Right cardiac atrium (tissue), 5 donors: ENCODE measurements around the gene RPS27. TPM values are rescaled to one million over a fixed set of nuclear protein-coding genes. Genes with fewer than 3 reads are reported as not detected.
"Not testable (repeated sequence)": the region's sequence is repeated elsewhere in the genome, so short reads cannot be mapped to it uniquely, and the experiment has no call there.

Experiments
- ATAC-seq, 2 donors: fragments of 200-7000 bp; cut with Tn5 transposase; one replicate each; pipeline versions ENCODE4 v1.8.0 to v1.9.1; 2020; ENCODE audit warnings: moderate library complexity in 2 of 2, mild to moderate bottlenecking in 1 of 2
- DNase-seq, 3 donors: peaks; one replicate each; pipeline ENCODE4 v3.0.0-alpha.2; 2020
- H3K27ac ChIP-seq: one replicate; pipeline ENCODE4 v1.5.1; 2013; ENCODE audit warnings: mild to moderate bottlenecking, low read length, control low read depth, moderate library complexity
- H3K27me3 ChIP-seq: one replicate; pipeline ENCODE4 v1.6.1; 2013; ENCODE audit not compliant: control insufficient read depth, insufficient read depth
- H3K4me1 ChIP-seq: one replicate; pipeline ENCODE4 v1.6.1; 2013; ENCODE audit warnings: low read length; ENCODE audit not compliant: control insufficient read depth, insufficient read depth
- H3K4me3 ChIP-seq: one replicate; pipeline ENCODE4 v1.5.1; 2013; ENCODE audit warnings: low read length, control low read depth
- H3K9me3 ChIP-seq: one replicate; pipeline ENCODE4 v1.6.1; 2013; ENCODE audit warnings: low read length; ENCODE audit not compliant: control insufficient read depth
- WGBS: extraction: QIAGEN DNeasy Blood & Tissue Kit; methylation state at CpG from one replicate; pipeline ENCODE4 v1.1.7; 2013; 5-methylcytosine and 5-hydroxymethylcytosine counted together
- intact Hi-C, 4 donors: fragments of 100-400 bp; cut with DNase I; formaldehyde crosslinking; loops; one replicate each; pipeline versions ENCODE4 v1.11.0 to v1.14.0; 2022 to 2023
- polyA plus RNA-seq: library from polyadenylated mRNA; stranded (reverse); fragments of 200-250 nt; gene quantifications from one replicate; pipeline ENCODE4 v1.2.3, GENCODE V29; 2013
- total RNA-seq, 4 donors: library from RNA; stranded (reverse); fragmentation: NEBNext Ultra II Directional; extraction: Animal tissue kit (Norgen Biotek cat#: 25700); gene quantifications; one replicate each; pipeline ENCODE4 v1.2.1, GENCODE V29; 2021
- donor health status: healthy with polysubstance abuse.
- donor health status: DM: no; HTN: yes; CAD: no.
- donor health status: DM: no; HTN: no; CAD: no.
- donor health status: DM: no; HTN: yes; CAD: no; lungs with severe emphysema.
- donor health status: DM: yes; HTN: yes; CAD: no.

RPS27 gene
- total and polyA plus RNA-seq, 5 donors: 1,034 to 5,589 (median 1,374) TPM

DNA sequence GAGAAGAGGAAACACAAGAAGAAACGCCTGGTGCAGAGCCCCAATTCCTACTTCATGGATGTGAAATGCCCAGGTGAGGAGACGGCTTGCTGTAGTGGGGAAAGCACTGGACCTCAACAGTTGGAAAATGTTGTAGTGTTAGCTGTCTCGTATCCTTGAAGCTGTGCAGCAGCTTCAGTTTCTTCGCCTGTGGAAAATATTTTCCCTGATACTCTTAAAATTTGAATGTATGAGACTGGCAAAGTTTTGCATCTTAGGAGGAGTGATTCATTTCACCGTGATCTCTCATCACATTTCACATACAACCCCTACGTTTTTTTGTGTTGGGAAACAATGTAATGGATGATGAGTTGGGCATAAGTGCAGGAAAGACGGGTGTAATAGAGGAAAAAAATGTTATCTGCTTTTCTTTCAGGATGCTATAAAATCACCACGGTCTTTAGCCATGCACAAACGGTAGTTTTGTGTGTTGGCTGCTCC is 629 bp downstream of the RPS27 start:
- Histone ChIP-seq H3K4me1 (no peaks in the 10 kb centered on the region), H3K4me3 (peak overlapping the region; percentile 71), H3K27ac (peak overlapping the region; percentile 96), H3K9me3 (no peaks in the 10 kb centered on the region), H3K27me3 (no peaks in the 10 kb centered on the region)
- WGBS: 8% methylated on average over 9 of the region's 9 CpGs
- intact Hi-C loops: no loop called here
- DNase-seq (no peak), ATAC-seq (no peak)

DNA sequence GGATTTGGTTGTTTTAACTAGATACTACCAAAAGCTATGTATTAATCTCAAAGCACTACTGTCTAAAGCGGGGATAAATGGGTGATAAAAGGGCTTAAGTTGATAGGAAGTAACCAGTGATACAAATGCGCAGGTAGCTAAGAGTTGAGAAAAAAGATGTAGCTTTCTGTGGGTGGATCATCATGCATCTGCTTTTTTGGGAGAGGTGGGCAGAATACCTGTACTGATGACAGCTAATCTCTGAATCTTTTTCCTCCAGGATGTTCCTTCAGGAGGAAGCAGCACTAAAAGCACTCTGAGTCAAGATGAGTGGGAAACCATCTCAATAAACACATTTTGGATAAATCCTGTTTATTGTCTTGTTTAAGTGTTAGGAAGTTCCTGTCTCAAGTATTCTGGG is 1.2 kb downstream of the RPS27 start:
- intact Hi-C loops: no loop called here
- WGBS: 89% methylated on average over 2 of the region's 2 CpGs
- no peaks in the 10 kb centered on the region for H3K27me3 ChIP-seq
- DNase-seq (no peak), ATAC-seq (no peak)
- H3K27ac ChIP-seq: no peak overlapping the region
- H3K9me3 ChIP-seq: no peaks in the 10 kb centered on the region
- peak overlapping the region; percentile 71 for H3K4me3 ChIP-seq
- H3K4me1 ChIP-seq: no peaks in the 10 kb centered on the region

DNA sequence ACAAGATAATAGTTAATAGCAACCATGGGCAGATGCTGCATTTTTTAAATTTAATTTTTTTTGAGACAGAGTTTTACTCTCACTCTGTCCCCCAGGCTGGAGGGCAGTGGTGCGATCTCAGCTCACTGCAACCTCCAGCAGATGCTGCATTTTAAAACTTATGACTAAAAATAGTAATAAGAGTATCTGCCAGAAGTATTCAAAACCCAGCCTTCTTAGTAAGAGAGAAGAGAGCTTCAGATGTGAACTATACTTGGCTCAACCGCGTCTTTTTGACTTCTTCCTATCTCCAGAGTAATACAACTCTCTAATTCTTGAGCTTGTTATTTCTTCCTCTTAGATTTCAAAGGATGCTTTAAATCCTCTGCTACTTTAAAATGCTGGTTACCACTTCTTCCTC is 4.6 kb downstream of the RPS27 start:
- no peaks in the 10 kb centered on the region for H3K27me3 ChIP-seq
- 72% methylated on average over 3 of the region's 3 CpGs for WGBS
- H3K4me3 ChIP-seq: no peak overlapping the region
- no peaks in the 10 kb centered on the region for H3K4me1 ChIP-seq
- H3K9me3 ChIP-seq: no peaks in the 10 kb centered on the region
- intact Hi-C loops: no loop called here
- no peak overlapping the region for H3K27ac ChIP-seq
- ATAC-seq: no peak
- no peak for DNase-seq

DNA sequence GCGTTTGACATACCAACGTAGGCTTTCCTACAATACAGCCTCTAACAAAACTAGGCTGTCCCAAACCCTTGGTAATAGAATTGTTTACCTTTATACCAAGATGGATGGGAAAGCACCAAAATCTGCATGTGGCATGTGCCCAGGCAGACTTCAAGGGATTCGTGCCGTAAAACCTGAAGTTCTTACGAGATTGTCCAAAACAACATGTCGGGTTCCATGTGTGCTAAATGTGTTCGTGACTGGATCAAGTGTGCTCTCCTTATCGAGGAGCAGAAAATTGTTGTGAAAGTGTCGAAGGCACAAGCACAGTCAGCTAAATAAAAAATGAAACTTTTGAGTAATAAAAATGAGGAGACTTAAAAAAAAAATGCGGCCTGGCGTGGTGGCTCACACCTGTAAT is 5.1 kb downstream of the RPS27 start:
- Histone ChIP-seq H3K9me3 (no peaks in the 10 kb centered on the region), H3K27me3 (no peaks in the 10 kb centered on the region), H3K4me3 (no peak overlapping the region), H3K4me1 (no peaks in the 10 kb centered on the region), H3K27ac (no peak overlapping the region)
- ATAC-seq (no peak), DNase-seq (no peak)
- 90% methylated on average over 11 of the region's 11 CpGs for WGBS
- intact Hi-C loops: no loop called here

DNA sequence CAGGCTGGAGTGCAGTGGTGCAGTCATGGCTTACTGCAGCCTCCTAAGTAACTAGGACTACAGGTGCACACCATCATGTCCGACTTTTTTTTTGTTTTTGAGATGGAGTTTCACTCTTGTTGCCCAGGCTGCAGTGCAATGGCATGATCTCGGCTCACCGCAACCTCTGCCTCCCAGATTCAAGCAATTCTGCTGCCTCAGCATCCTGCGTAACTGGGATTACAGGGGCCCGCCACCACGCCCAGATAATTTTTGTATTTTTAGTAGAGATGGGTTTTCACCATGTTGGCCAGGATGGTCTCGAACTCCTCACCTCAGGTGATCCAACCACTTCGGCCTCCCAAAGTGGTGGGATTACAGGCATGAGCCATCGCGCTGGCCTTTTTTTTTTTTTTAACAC is 6.3 kb downstream of the RPS27 start:
- ATAC-seq, H3K9me3 ChIP-seq, H3K4me1 ChIP-seq, H3K27ac ChIP-seq, DNase-seq, H3K4me3 ChIP-seq, intact Hi-C loops, H3K27me3 ChIP-seq: not testable (repeated sequence)
- WGBS: 95% methylated on average over 10 of the region's 10 CpGs

DNA sequence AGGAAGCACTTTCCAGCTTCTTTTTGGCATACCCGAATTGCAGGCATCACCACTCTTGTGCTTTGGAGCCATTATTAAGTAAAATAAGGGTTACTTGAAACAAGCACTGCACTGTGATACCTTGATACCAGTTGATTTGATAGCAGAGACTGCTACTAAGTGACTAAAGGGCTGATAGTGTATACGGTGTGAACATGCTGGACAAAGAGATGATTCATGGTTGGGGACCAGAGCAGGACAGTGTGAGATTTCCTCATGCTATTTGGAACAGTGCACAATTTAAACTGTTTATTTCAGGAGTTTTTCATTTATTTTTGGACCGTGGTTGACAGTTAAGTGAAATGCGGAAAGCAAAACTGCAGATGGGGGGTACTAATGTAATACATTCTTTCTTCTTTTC is 9.9 kb downstream of the RPS27 start:
- H3K9me3 ChIP-seq: no peaks in the 10 kb centered on the region
- intact Hi-C loops: no loop called here
- H3K4me1 ChIP-seq: no peaks in the 10 kb centered on the region
- no peaks in the 10 kb centered on the region for H3K27me3 ChIP-seq
- no peak for ATAC-seq
- DNase-seq: no peak
- 72% methylated on average over 4 of the region's 4 CpGs for WGBS
- no peak overlapping the region for H3K4me3 ChIP-seq
- H3K27ac ChIP-seq: no peak overlapping the region

DNA sequence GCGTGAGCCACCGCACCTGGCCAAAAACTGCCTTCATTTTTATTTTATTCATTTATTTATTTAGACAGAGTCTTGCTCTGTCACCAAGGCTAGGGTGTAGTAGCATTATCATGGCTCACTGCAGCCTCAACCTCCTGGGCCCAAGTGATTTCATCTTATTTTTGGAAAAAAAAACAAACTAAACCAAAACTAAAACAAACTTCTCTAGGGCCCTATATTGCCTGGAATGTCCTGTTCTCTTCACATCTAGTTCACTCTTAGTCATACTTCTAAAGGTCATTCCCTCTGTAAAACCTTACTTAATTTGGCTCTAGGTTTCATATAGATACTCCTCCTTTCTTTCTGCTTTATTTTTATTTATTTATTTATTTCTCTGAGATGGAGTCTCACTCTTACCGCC is 15.6 kb downstream of the RPS27 start:
- Histone ChIP-seq H3K4me3 (no peak overlapping the region), H3K27ac (no peak overlapping the region), H3K27me3 (no peaks in the 10 kb centered on the region), H3K9me3 (no peaks in the 10 kb centered on the region), H3K4me1 (no peaks in the 10 kb centered on the region)
- DNase-seq (no peak), ATAC-seq (peak in 1 of 2 donors; percentile 45)
- 90% methylated on average over 3 of the region's 3 CpGs for WGBS
- intact Hi-C loops: no loop called here

DNA sequence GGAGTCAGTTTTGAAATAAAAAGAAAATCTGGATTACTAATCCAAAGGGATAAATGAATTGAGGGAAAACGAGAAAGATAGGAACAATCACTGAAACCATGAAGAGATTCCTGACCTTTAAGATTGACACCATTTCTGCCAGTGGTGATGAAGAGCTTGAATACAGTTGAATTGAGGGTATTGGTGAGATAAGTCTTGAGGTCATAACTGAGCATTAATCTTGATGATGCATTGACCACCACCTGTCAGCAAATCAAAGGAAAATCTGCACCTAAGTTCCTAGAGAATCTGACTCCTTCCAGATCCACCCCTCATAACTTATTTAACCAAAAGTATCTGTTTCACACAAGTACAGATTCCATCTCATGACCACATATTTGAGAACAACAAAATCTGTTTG is 21.6 kb downstream of the RPS27 start:
- no peaks in the 10 kb centered on the region for H3K4me1 ChIP-seq
- intact Hi-C loops: no loop called here
- ATAC-seq: no peak
- no peak for DNase-seq
- H3K9me3 ChIP-seq: no peaks in the 10 kb centered on the region
- 63% methylated on average over 1 of the region's 1 CpG for WGBS
- H3K27ac ChIP-seq: no peak overlapping the region
- H3K4me3 ChIP-seq: no peak overlapping the region
- no peaks in the 10 kb centered on the region for H3K27me3 ChIP-seq

DNA sequence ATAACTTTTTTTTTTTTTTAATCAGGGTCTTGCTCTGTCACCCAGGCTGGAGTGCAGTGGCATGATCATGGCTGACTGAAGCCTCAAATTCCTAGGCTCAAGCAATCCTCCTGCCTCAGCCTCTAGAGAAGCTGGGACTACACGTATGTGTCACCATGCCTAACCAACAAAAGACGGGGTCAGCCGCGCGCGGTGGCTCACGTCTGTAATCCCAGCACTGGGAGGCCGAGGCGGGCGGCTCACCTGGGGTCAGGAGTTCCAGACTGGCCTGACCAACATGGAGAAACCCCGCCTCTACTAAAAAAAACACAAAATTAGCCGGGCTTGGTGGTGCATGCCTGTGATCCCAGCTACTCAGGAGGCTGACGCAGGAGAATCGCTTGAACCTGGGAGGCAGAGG is 22.0 kb downstream of the RPS27 start:
- H3K27ac ChIP-seq, H3K9me3 ChIP-seq, ATAC-seq, H3K27me3 ChIP-seq, H3K4me3 ChIP-seq, DNase-seq, H3K4me1 ChIP-seq, intact Hi-C loops: not testable (repeated sequence)
- WGBS: 94% methylated on average over 14 of the region's 14 CpGs

DNA sequence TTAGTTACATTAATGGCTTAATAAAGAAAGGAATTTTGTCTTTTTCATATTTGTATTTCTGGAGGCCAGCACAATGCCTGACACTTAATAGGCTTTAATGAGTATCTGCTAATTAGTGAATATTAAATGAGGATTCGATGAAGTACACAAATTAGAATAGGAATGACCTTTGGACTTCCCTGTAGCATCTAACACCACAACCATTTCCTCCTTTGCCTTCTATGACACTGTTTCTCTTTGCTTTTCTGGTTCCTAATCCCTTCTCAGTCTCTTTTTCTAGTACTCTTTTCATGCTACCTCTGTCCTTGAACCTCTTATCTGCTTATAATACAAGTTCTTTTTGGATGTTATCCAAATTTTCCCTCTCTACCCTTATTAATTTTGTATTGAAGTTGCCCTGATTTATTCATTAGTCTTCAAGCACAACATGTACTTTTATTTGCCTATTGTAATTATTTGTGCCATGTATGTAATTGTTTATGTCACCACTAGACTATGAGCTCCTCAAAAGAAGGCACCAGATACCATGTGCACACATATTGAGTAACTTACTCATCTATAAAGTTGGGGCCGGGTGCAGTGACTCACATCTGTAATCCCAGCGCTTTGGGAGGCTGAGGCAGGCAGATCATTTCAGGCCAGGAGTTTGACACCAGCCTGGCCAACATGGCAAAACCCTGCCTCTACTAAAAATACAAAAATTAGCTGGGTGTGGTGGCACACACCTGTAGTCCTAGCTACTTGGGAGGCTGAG is 23.8 kb downstream of the RPS27 start:
- WGBS: 80% methylated on average over 3 of the region's 3 CpGs
- no peak overlapping the region for H3K4me3 ChIP-seq
- no peak for DNase-seq
- intact Hi-C loops: no loop called here
- H3K9me3 ChIP-seq: no peaks in the 10 kb centered on the region
- ATAC-seq: no peak
- no peak overlapping the region for H3K27ac ChIP-seq
- no peaks in the 10 kb centered on the region for H3K4me1 ChIP-seq
- H3K27me3 ChIP-seq: no peaks in the 10 kb centered on the region

DNA sequence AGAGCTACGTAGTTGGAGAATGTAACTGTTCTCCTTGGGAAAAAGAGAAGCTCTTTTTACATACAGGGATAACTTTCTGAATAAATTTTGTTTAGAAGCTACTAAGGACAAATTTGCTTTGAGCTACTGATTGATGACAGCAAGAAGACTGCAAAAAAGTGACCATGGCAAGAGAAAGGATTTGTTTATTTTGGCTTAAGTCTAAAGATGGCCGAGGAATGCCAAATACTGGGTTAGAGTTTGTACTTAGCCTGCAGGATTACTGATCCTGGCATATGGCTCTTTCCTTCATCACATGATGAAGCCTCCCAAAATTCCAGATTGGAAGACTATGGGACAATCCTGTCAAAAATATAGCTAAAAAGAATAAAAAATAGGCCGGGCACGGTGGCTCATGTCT is 28.7 kb downstream of the RPS27 start:
- DNase-seq (no peak), ATAC-seq (no peak)
- H3K9me3 ChIP-seq: no peaks in the 10 kb centered on the region
- no peak overlapping the region for H3K4me3 ChIP-seq
- H3K27me3 ChIP-seq: no peaks in the 10 kb centered on the region
- no peaks in the 10 kb centered on the region for H3K4me1 ChIP-seq
- 71% methylated on average over 4 of the region's 4 CpGs for whole genome bisulfite sequencing
- no peak overlapping the region for H3K27ac ChIP-seq
- intact Hi-C loops: no loop called here

DNA sequence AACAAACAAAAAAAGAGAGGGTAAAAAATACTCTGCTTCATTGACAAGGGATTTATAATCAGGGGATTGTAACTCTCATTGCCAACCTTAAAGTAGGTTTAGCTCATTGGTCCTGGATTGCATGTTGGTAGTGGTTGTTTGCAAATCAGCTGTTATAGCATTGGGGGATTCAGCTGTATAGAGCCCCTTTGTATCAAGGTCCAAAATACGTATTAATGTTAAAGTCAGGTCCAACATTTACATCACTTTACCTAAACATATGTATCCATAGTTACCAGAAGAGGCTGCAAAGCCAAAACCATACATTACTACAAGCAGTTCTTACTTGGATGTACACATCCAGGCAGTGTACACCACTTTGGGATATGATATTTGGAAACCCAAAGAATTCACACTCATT is 29.4 kb downstream of the RPS27 start:
- no peak for DNase-seq
- Histone ChIP-seq H3K27ac (no peak overlapping the region), H3K4me1 (no peaks in the 10 kb centered on the region), H3K27me3 (no peaks in the 10 kb centered on the region), H3K4me3 (no peak overlapping the region), H3K9me3 (no peaks in the 10 kb centered on the region)
- ATAC-seq: no peak
- intact Hi-C loops: no loop called here
- WGBS: 93% methylated on average over 1 of the region's 1 CpG
